WTC11 (cell line): ENCODE data around the gene KANSL1L. TPM values are rescaled to one million over a fixed set of nuclear protein-coding genes. Genes with fewer than 3 reads are reported as not detected.

Experiments
- ATAC-seq: fragments of 200-7000 bp; cut with Tn5 transposase; 2 replicates; pipeline ENCODE4 v1.10.0; 2021; ENCODE audit warnings: mild to moderate bottlenecking, moderate library complexity
- CTCF ChIA-PET: fragments of 300-600 bp; sonication (Branson Sonifier 250); formaldehyde crosslinking; loops from one replicate; lab custom pipeline; 2021; ENCODE audit warnings: antibody characterized with exemption; lab: Charles Lee
- POLR2A ChIA-PET: fragments of 350-600 bp; sonication (Branson Sonifier 250); formaldehyde crosslinking; loops from one replicate; lab custom pipeline; 2021; ENCODE audit warnings: antibody characterized with exemption; lab: Charles Lee
- DNase-seq: peaks from one replicate; pipeline ENCODE4 v3.0.0; 2021; ENCODE audit warnings: low spot score
- H3K27ac Mint-ChIP-seq: 2 replicates; pipeline ENCODE4 v1.8.0; 2021; ENCODE audit warnings: mixed read lengths
- H3K27me3 Mint-ChIP-seq: 2 replicates; pipeline ENCODE4 v1.8.0; 2021; ENCODE audit warnings: low read depth, mild to moderate bottlenecking, moderate library complexity, mixed read lengths
- H3K36me3 Mint-ChIP-seq: 2 replicates; pipeline ENCODE4 v1.8.0; 2021; ENCODE audit warnings: mixed read lengths
- H3K4me1 Mint-ChIP-seq: 2 replicates; pipeline ENCODE4 v1.8.0; 2022; ENCODE audit warnings: mixed read lengths
- H3K4me3 Mint-ChIP-seq: 2 replicates; pipeline ENCODE4 v1.8.0; 2021; ENCODE audit warnings: mild to moderate bottlenecking, moderate library complexity, mixed read lengths
- H3K9me3 Mint-ChIP-seq: 2 replicates; pipeline ENCODE4 v1.8.0; 2021; ENCODE audit warnings: mixed read lengths
- ATF1 ChIP-seq: sonication (generic); formaldehyde crosslinking; IDR thresholded peaks from 2 replicates; pipeline ENCODE4 v1.8.1; 2023; ENCODE audit warnings: mild to moderate bottlenecking, moderate library complexity, missing genetic modification reagents
- ATF2 ChIP-seq: sonication (generic); formaldehyde crosslinking; IDR thresholded peaks from 2 replicates; pipeline ENCODE4 v1.8.1; 2022; ENCODE audit warnings: low read depth, missing genetic modification reagents, borderline replicate concordance
- E2F1 ChIP-seq: sonication (generic); formaldehyde crosslinking; IDR thresholded peaks from 2 replicates; pipeline ENCODE4 v1.8.0; 2022; ENCODE audit warnings: mild to moderate bottlenecking, missing genetic modification reagents
- ELF4 ChIP-seq: sonication (generic); formaldehyde crosslinking; IDR thresholded peaks from 2 replicates; pipeline ENCODE4 v1.8.1; 2022; ENCODE audit warnings: low read depth, mild to moderate bottlenecking, moderate library complexity, missing genetic modification reagents
- GRHL2 ChIP-seq: fragments of 250-450 bp; sonication (Bioruptor Pico); IDR thresholded peaks from 2 replicates; pipeline ENCODE4 v1.8.0; 2022; ENCODE audit warnings: mild to moderate bottlenecking, moderate library complexity; ENCODE audit not compliant: insufficient replicate concordance, severe bottlenecking
- HMGA2 ChIP-seq: fragments of 250-450 bp; sonication (Bioruptor Pico); IDR thresholded peaks from 2 replicates; pipeline ENCODE4 v1.4.0; 2021; ENCODE audit warnings: mild to moderate bottlenecking, moderate library complexity
- JUN ChIP-seq: sonication (generic); formaldehyde crosslinking; IDR thresholded peaks from 2 replicates; pipeline ENCODE4 v1.8.0; 2023; ENCODE audit warnings: mild to moderate bottlenecking, missing genetic modification reagents
- MAX ChIP-seq: sonication (generic); formaldehyde crosslinking; IDR thresholded peaks from 2 replicates; pipeline ENCODE4 v1.8.0; 2022; ENCODE audit warnings: mild to moderate bottlenecking, missing genetic modification reagents
- NR1H2 ChIP-seq: sonication (generic); formaldehyde crosslinking; IDR thresholded peaks from 2 replicates; pipeline ENCODE4 v1.9.0; 2021; ENCODE audit warnings: mild to moderate bottlenecking, moderate library complexity, missing genetic modification reagents
- NR2C2 ChIP-seq: sonication (generic); formaldehyde crosslinking; IDR thresholded peaks from 2 replicates; pipeline ENCODE4 v1.8.0; 2022; ENCODE audit warnings: mild to moderate bottlenecking, missing genetic modification reagents
- RELA ChIP-seq: sonication (generic); formaldehyde crosslinking; IDR thresholded peaks from 2 replicates; pipeline ENCODE4 v1.8.1; 2022; ENCODE audit warnings: missing genetic modification reagents, mild to moderate bottlenecking, borderline replicate concordance
- SMAD3 ChIP-seq: sonication (generic); formaldehyde crosslinking; IDR thresholded peaks from 2 replicates; pipeline ENCODE4 v1.8.0; 2022; ENCODE audit warnings: missing genetic modification reagents, mild to moderate bottlenecking, borderline replicate concordance
- SOX15 ChIP-seq: fragments of 250-450 bp; sonication (Bioruptor Pico); IDR thresholded peaks from 2 replicates; pipeline ENCODE4 v1.9.0; 2021; ENCODE audit warnings: mild to moderate bottlenecking
- TP53 ChIP-seq: sonication (generic); formaldehyde crosslinking; IDR thresholded peaks from 2 replicates; pipeline ENCODE4 v1.8.1; 2023; ENCODE audit warnings: mild to moderate bottlenecking, missing genetic modification reagents
- ZNF121 ChIP-seq: sonication (generic); formaldehyde crosslinking; IDR thresholded peaks from 2 replicates; pipeline ENCODE4 v1.8.0; 2023; ENCODE audit warnings: missing genetic modification reagents
- ZNF219 ChIP-seq: sonication (generic); formaldehyde crosslinking; IDR thresholded peaks from 2 replicates; pipeline ENCODE4 v1.8.0; 2023; ENCODE audit warnings: missing genetic modification reagents, mild to moderate bottlenecking, borderline replicate concordance
- ZNF263 ChIP-seq: sonication (generic); formaldehyde crosslinking; IDR thresholded peaks from 2 replicates; pipeline ENCODE4 v1.8.1; 2022; ENCODE audit warnings: low read depth, mild to moderate bottlenecking, moderate library complexity, missing genetic modification reagents
- ZNF425 ChIP-seq: fragments of 250-450 bp; sonication (Bioruptor Pico); conservative IDR thresholded peaks from 2 replicates; pipeline ENCODE4 v1.9.0; 2021; ENCODE audit warnings: mild to moderate bottlenecking
- ZNF671 ChIP-seq: fragments of 250-450 bp; sonication (Bioruptor Pico); IDR thresholded peaks from 2 replicates; pipeline ENCODE4 v1.8.0; 2021; ENCODE audit warnings: mild to moderate bottlenecking
- total RNA-seq: library from RNA; stranded (reverse); gene quantifications from 3 replicates; pipeline ENCODE4 v1.2.3, GENCODE V29; 2021
- TF ChIP-seq, protein P1 (sequence below): sonication (generic); formaldehyde crosslinking; IDR thresholded peaks from 2 replicates; pipeline ENCODE4 v1.8.1; 2023; ENCODE audit warnings: mild to moderate bottlenecking, missing genetic modification reagents, moderate library complexity
- TF ChIP-seq, protein P2 (sequence below): sonication (generic); formaldehyde crosslinking; IDR thresholded peaks from 2 replicates; pipeline ENCODE4 v1.8.1; 2022; ENCODE audit warnings: missing genetic modification reagents, borderline replicate concordance
- TF ChIP-seq, protein P3 (sequence below): sonication (generic); formaldehyde crosslinking; IDR thresholded peaks from 2 replicates; pipeline ENCODE4 v1.8.1; 2022; ENCODE audit warnings: mild to moderate bottlenecking, missing genetic modification reagents, moderate library complexity, borderline replicate concordance
- TF ChIP-seq, protein P4 (sequence below): sonication (generic); formaldehyde crosslinking; IDR thresholded peaks from 2 replicates; pipeline ENCODE4 v1.8.1; 2023; ENCODE audit warnings: mild to moderate bottlenecking, missing genetic modification reagents

The KANSL1L gene
- total RNA-seq, 1 experiment from 2014 or later = 11.4 TPM

DNA sequence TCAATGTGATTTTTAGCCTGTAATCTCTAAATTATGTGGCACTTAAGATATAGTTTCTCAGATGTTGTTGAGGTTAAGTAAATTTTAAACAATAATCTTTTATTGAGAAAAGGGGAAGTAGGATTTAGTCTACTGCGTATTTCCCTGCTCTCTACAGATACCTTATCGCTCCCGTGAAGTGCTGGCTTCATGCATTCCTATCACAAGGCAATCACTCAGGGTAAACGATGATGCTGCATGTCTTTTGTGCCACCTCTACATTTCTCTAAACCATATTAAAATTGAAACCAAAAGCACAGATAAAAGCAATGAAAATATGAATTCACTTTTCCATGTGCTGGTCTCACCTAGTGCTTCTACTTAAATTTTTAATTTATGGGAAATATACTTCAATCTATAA is 183.2 kb downstream of the KANSL1L start:
- CTCF ChIA-PET = no interaction called here
- no peak for TF ChIP-seq ATF2
- TF ChIP-seq SMAD3 (CRISPR knock-in tag) = no peak
- no peak for TF ChIP-seq NR2C2 (CRISPR knock-in tag)
- TF ChIP-seq ATF1 (CRISPR knock-in tag) = no peak
- no peak for TF ChIP-seq ZNF121 (CRISPR knock-in tag)
- no peak for TF ChIP-seq HMGA2 (CRISPR knock-in tag)
- no peak for TF ChIP-seq E2F1
- TF ChIP-seq MAX (CRISPR knock-in tag) = no peak
- TF ChIP-seq, protein P1, sequence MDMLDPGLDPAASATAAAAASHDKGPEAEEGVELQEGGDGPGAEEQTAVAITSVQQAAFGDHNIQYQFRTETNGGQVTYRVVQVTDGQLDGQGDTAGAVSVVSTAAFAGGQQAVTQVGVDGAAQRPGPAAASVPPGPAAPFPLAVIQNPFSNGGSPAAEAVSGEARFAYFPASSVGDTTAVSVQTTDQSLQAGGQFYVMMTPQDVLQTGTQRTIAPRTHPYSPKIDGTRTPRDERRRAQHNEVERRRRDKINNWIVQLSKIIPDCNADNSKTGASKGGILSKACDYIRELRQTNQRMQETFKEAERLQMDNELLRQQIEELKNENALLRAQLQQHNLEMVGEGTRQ (CRISPR knock-in tag) = no peak
- TF ChIP-seq, all 79 proteins: peak for 0
- Mint-ChIP-seq H3K9me3 (no peaks in the 10 kb centered on the region), H3K27me3 (no peaks in the 10 kb centered on the region), H3K36me3 (no peaks in the 10 kb centered on the region), H3K27ac (no peak overlapping the region), H3K4me1 (no peaks in the 10 kb centered on the region), H3K4me3 (no peak overlapping the region)
- ATAC-seq (no peak), DNase-seq (no peak)
- POLR2A ChIA-PET = no interaction called here

- Mint-ChIP-seq H3K4me3 (no peak overlapping the region), H3K4me1 (no peaks in the 10 kb centered on the region), H3K9me3 (no peaks in the 10 kb centered on the region), H3K36me3 (no peaks in the 10 kb centered on the region), H3K27me3 (no peaks in the 10 kb centered on the region), H3K27ac (no peak overlapping the region)
- ChIA-PET CTCF (interaction anchor here (2.7 kb wide), 1 partner anchor 213 kb away, joined by 8 read pairs; no protein-coding TSS in a partner anchor), POLR2A (interaction anchor here (0.7 kb wide), 1 partner anchor 175 kb away, joined by 4 read pairs; no protein-coding TSS in a partner anchor)
- ATAC-seq (no peak), DNase-seq (no peak)
- no peak for TF ChIP-seq RELA
- TF ChIP-seq, protein P2, sequence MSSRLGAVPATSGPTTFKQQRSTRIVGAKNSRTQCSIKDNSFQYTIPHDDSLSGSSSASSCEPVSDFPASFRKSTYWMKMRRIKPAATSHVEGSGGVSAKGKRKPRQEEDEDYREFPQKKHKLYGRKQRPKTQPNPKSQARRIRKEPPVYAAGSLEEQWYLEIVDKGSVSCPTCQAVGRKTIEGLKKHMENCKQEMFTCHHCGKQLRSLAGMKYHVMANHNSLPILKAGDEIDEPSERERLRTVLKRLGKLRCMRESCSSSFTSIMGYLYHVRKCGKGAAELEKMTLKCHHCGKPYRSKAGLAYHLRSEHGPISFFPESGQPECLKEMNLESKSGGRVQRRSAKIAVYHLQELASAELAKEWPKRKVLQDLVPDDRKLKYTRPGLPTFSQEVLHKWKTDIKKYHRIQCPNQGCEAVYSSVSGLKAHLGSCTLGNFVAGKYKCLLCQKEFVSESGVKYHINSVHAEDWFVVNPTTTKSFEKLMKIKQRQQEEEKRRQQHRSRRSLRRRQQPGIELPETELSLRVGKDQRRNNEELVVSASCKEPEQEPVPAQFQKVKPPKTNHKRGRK (CRISPR knock-in tag) = no peak
- no peak for TF ChIP-seq ELF4 (CRISPR knock-in tag)
- no peak for TF ChIP-seq SMAD3 (CRISPR knock-in tag)
Measured at GRCh38 chr2:209986415-209986814, 184.8 kb downstream of the KANSL1L start.

DNA sequence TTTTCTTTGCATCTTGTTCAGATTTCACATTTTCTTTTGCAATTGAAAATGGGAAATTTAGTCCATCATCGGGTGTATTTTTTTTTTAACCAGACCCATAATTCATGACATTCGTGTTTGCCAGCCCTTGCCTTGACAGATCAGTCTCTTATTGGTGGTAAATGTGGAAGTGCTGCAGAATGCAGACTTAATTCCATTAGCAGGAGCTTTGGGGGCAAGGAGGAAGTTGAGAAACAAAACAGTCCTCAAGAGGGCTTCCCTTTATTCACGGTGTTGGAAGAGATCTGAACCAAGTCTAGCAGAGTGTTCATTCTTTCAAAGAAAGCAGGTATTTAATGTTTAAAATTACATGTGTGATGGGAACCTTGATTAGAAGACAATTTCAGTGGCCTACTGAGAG is 185.3 kb downstream of the KANSL1L start:
- ChIA-PET CTCF (interaction anchor here (2.7 kb wide), 1 partner anchor 213 kb away, joined by 8 read pairs; no protein-coding TSS in a partner anchor), POLR2A (no interaction called here)
- no peaks in the 10 kb centered on the region for H3K9me3 Mint-ChIP-seq
- H3K36me3 Mint-ChIP-seq = no peaks in the 10 kb centered on the region
- H3K4me1 Mint-ChIP-seq = no peaks in the 10 kb centered on the region
- no peak for DNase-seq
- no peak for ATAC-seq
- no peak overlapping the region for H3K27ac Mint-ChIP-seq
- H3K4me3 Mint-ChIP-seq = no peak overlapping the region
- no peaks in the 10 kb centered on the region for H3K27me3 Mint-ChIP-seq
- TF ChIP-seq NR1H2 (CRISPR knock-in tag) = no peak
- TF ChIP-seq, protein P3, sequence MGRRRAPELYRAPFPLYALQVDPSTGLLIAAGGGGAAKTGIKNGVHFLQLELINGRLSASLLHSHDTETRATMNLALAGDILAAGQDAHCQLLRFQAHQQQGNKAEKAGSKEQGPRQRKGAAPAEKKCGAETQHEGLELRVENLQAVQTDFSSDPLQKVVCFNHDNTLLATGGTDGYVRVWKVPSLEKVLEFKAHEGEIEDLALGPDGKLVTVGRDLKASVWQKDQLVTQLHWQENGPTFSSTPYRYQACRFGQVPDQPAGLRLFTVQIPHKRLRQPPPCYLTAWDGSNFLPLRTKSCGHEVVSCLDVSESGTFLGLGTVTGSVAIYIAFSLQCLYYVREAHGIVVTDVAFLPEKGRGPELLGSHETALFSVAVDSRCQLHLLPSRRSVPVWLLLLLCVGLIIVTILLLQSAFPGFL (CRISPR knock-in tag) = no peak
- TF ChIP-seq ZNF425 (CRISPR knock-in tag) = no peak
- TF ChIP-seq ZNF263 (CRISPR knock-in tag) = no peak
- no peak for TF ChIP-seq SOX15
- TF ChIP-seq GRHL2 (CRISPR knock-in tag) = no peak
- no peak for TF ChIP-seq ZNF671 (CRISPR knock-in tag)
- TF ChIP-seq ZNF219 = no peak
- TF ChIP-seq, protein P4, sequence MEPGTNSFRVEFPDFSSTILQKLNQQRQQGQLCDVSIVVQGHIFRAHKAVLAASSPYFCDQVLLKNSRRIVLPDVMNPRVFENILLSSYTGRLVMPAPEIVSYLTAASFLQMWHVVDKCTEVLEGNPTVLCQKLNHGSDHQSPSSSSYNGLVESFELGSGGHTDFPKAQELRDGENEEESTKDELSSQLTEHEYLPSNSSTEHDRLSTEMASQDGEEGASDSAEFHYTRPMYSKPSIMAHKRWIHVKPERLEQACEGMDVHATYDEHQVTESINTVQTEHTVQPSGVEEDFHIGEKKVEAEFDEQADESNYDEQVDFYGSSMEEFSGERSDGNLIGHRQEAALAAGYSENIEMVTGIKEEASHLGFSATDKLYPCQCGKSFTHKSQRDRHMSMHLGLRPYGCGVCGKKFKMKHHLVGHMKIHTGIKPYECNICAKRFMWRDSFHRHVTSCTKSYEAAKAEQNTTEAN (CRISPR knock-in tag) = no peak
- TF ChIP-seq JUN (CRISPR knock-in tag) = no peak
- no peak for TF ChIP-seq TP53 (CRISPR knock-in tag)
- TF ChIP-seq RELA = no peak
